Natural killer cell (primary cell): ENCODE results near the gene A2M. TPM values are rescaled to one million over a fixed set of nuclear protein-coding genes. Genes with fewer than 3 reads are reported as not detected.

Experiments
- ATAC-seq, 3 donors: fragments of 150-1000 bp in 2 of 3; fragments of 200-7000 bp in 1 of 3; cut with Tn5 transposase; 1 replicate in 1 of 3; 2 replicates in 2 of 3; pipeline ENCODE4 v1.10.0; 2021; ENCODE audit warnings: mild to moderate bottlenecking in 2 of 3, moderate library complexity in 2 of 3
- DNase-seq, 2 donors: peaks; one replicate each; pipeline versions ENCODE4 v3.0.0 to v3.0.0-alpha.2; 2013 to 2021; ENCODE audit warnings: mixed read lengths in 1 of 2
- H3K27ac ChIP-seq: one replicate; pipeline ENCODE4 v1.5.1; 2013; ENCODE audit warnings: mild to moderate bottlenecking, low read length
- H3K27me3 ChIP-seq: one replicate; pipeline ENCODE4 v1.6.1; 2013; ENCODE audit warnings: low read length; ENCODE audit not compliant: control insufficient read depth, insufficient read depth
- H3K36me3 ChIP-seq: one replicate; pipeline ENCODE4 v1.6.1; 2013; ENCODE audit warnings: low read length; ENCODE audit not compliant: control insufficient read depth, insufficient read depth
- H3K4me1 ChIP-seq: one replicate; pipeline ENCODE4 v1.6.1; 2013; ENCODE audit warnings: low read length; ENCODE audit not compliant: control insufficient read depth, insufficient read depth
- H3K4me3 ChIP-seq: one replicate; pipeline ENCODE4 v1.5.1; 2013; ENCODE audit warnings: low read length
- H3K9me3 ChIP-seq: one replicate; pipeline ENCODE4 v1.6.1; 2013; ENCODE audit warnings: low read length; ENCODE audit not compliant: control insufficient read depth, insufficient read depth
- H3K27ac Mint-ChIP-seq, 2 donors: one replicate each; pipeline ENCODE4 v1.8.0; 2022; ENCODE audit warnings: mild to moderate bottlenecking in 2 of 2, mixed read lengths in 2 of 2, moderate library complexity in 1 of 2
- H3K27me3 Mint-ChIP-seq, 2 donors: one replicate each; pipeline ENCODE4 v1.8.0; 2022; ENCODE audit warnings: low read depth in 2 of 2, mixed read lengths in 2 of 2
- H3K36me3 Mint-ChIP-seq: one replicate; pipeline ENCODE4 v1.8.0; 2022; ENCODE audit warnings: mixed read lengths
- H3K4me1 Mint-ChIP-seq, 2 donors: one replicate each; pipeline ENCODE4 v1.8.0; 2022; ENCODE audit warnings: mixed read lengths in 2 of 2
- H3K4me3 Mint-ChIP-seq: one replicate; pipeline ENCODE4 v1.8.0; 2022; ENCODE audit warnings: mild to moderate bottlenecking, moderate library complexity, mixed read lengths
- H3K9me3 Mint-ChIP-seq, 2 donors: one replicate each; pipeline ENCODE4 v1.8.0; 2022; ENCODE audit warnings: mixed read lengths in 2 of 2
- CTCF ChIP-seq: fragments of 200-600 bp; IDR thresholded peaks from one replicate; pipeline ENCODE4 v1.8.0; 2022; ENCODE audit warnings: antibody characterized with exemption
- WGBS: methylation state at CpG from one replicate; pipeline ENCODE4 v1.1.7; 2013; ENCODE audit warnings: missing lambda C conversion rate; ENCODE audit not compliant: insufficient coverage; 5-methylcytosine and 5-hydroxymethylcytosine counted together
- intact Hi-C: fragments of 100-400 bp; cut with micrococcal nuclease; formaldehyde crosslinking; loops from one replicate; pipeline ENCODE4 v1.14.2; 2022
- total RNA-seq, 4 donors: library from RNA; stranded (reverse); fragments of 120-200 nt in 1 of 4; gene quantifications; one replicate each; pipeline versions ENCODE4 v1.2.3 to v1.2.4, GENCODE V29; 2013 to 2022

Gene A2M
- total RNA-seq, 3 donors from 2014 or later (not counting 1 experiment from before 2014, with no cell fraction given): 0.08 TPM; not detected in 2

- H3K9me3 Mint-ChIP-seq: no peaks in the 10 kb centered on the region
- no peaks in the 10 kb centered on the region for H3K36me3 Mint-ChIP-seq
Observed at GRCh38 chr12:9120487-9121184, 4.9 kb upstream of the A2M start.

GRCh38 chr12:9118158-9118557, 2.4 kb upstream of the A2M start:
- DNase-seq (peak in 1 of 2 donors; percentile 9), ATAC-seq (peak; percentile 26 to 70 (median 67))
- Mint-ChIP-seq H3K9me3 (no peaks in the 10 kb centered on the region), H3K27ac (no peak overlapping the region), H3K4me1 (peaks cover 23 to 28% of the 10 kb centered on the region in 2 donors), H3K27me3 (no peaks in the 10 kb centered on the region), H3K36me3 (no peaks in the 10 kb centered on the region), H3K4me3 (no peak overlapping the region)
- H3K36me3 ChIP-seq: peaks cover 17% of the 10 kb centered on the region
- H3K4me3 ChIP-seq: no peak overlapping the region
- H3K4me1 ChIP-seq: peaks cover 5% of the 10 kb centered on the region
- H3K9me3 ChIP-seq: no peaks in the 10 kb centered on the region
- H3K27me3 ChIP-seq: no peaks in the 10 kb centered on the region
- no peak overlapping the region for H3K27ac ChIP-seq
- TF ChIP-seq CTCF: no peak
- intact Hi-C loops: no loop called here
- WGBS: 38% methylated on average over 2 of the region's 3 CpGs

More at GRCh38 chr12:9120487-9121184, 4.9 kb upstream of the A2M start:
- no peak for TF ChIP-seq CTCF
- ATAC-seq (no peak), DNase-seq (no peak)
- H3K27me3 ChIP-seq: no peaks in the 10 kb centered on the region
- no peaks in the 10 kb centered on the region for H3K9me3 ChIP-seq
- H3K27ac Mint-ChIP-seq: no peak overlapping the region
- intact Hi-C loops: no loop called here
- H3K4me1 ChIP-seq: peaks cover 3% of the 10 kb centered on the region
- no peak overlapping the region for H3K27ac ChIP-seq
- H3K27me3 Mint-ChIP-seq: no peaks in the 10 kb centered on the region
- no peak overlapping the region for H3K4me3 Mint-ChIP-seq
- WGBS: 96% methylated on average over 9 of the region's 10 CpGs
- peaks cover 10% of the 10 kb centered on the region for H3K36me3 ChIP-seq
- H3K4me1 Mint-ChIP-seq: peaks cover 22 to 28% of the 10 kb centered on the region in 2 donors
- H3K4me3 ChIP-seq: no peak overlapping the region

GRCh38 chr12:9114946-9115345, 773 bp downstream of the A2M start:
- no peak overlapping the region for H3K27ac ChIP-seq
- Mint-ChIP-seq H3K27ac (no peak overlapping the region), H3K9me3 (no peaks in the 10 kb centered on the region)

More at GRCh38 chr12:9114946-9115345, 773 bp downstream of the A2M start:
- ATAC-seq (no peak), DNase-seq (no peak)
- H3K27me3 Mint-ChIP-seq: no peaks in the 10 kb centered on the region
- no peak overlapping the region for H3K4me3 ChIP-seq
- H3K36me3 ChIP-seq: peaks cover 22% of the 10 kb centered on the region
- no peak overlapping the region for H3K4me3 Mint-ChIP-seq
- peaks cover 23 to 24% of the 10 kb centered on the region in 2 donors for H3K4me1 Mint-ChIP-seq
- intact Hi-C loops: no loop called here
- peaks cover 5% of the 10 kb centered on the region for H3K4me1 ChIP-seq
- H3K9me3 ChIP-seq: no peaks in the 10 kb centered on the region
- TF ChIP-seq CTCF: no peak
- H3K27me3 ChIP-seq: no peaks in the 10 kb centered on the region
- H3K36me3 Mint-ChIP-seq: no peaks in the 10 kb centered on the region
